ENCODE measurements around the gene MAEA. TPM values are rescaled to one million over a fixed set of nuclear protein-coding genes. Genes with fewer than 3 reads are reported as not detected.

Gene MAEA
- total and polyA plus RNA-seq, 2 of the 8 experiments (the other 6 are each of a cell fraction or from before 2014, with no cell fraction given) = 75.8 to 133 TPM

DNA sequence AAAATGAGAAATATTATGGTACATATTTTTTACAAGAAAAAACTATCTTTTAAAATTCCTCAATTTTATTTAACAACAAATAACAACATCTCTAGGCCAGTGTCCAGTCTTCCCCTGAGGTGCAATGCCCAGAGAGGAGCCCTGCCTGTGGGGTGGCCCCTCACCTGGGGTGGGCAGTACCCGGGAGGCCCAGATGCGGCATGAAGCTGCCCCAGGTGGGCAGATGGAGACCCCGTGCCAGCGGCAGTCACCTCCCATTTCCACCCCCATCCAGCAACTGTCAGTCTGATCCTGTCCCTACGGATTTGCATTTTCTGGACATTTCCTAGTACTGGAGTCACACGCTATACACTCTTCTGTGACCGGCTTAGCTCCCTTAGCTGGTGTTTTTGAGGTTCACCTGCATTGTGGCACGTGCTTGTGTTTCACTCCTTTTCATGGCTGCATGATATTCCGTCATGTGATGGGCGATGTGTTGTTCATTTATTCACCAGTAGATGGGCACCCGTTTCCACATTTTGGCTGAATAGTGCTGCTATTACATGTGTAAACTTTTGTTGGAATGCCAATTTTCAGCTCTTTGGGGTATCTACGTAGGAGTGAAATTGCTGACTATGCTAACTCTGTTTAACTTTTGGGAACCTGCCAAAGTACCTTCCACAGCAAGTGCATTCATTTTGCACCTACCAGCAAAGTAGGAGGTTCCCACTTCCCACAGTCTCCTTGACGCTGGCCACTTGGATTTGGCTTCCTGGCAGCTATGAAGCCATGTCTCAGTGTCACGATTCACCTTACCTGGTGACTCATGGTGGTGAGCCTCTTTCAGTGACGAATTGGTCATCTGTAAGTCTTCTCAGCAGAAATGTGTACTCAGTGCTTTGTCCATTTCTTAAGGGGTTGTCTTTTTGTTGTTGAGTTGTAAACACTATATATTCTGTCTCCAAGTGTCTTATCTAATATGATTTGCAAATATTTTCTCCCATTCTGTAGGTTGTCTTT is 11.7 kb upstream of the MAEA start:
- peaks cover 7% of the 10 kb centered on the region; the same call in 1 of the 2 replicates for H3K23me2 ChIP-seq (ENCODE audit: low read depth, low read length)
- no peak overlapping the region for H3K27ac ChIP-seq (ENCODE audit: low read depth, low read length)
- no peaks in the 10 kb centered on the region for H3K27me3 ChIP-seq (replicated peaks in 1 of 4; ENCODE audit: control insufficient read depth in 3 of 4, extremely low read depth in 1 of 4, insufficient read depth in 3 of 4, low read length in 3 of 4)
- H3K4me2 ChIP-seq (ENCODE audit: insufficient read depth in 1 of 2, low read depth in 2 of 2, low read length in 2 of 2) = no peak overlapping the region
- H2BK120ac ChIP-seq (replicated peaks; ENCODE audit: low read depth, low read length) = no peak overlapping the region
- H2BK20ac ChIP-seq (ENCODE audit: low read length) = no peak overlapping the region
- no peak overlapping the region for H3K14ac ChIP-seq (ENCODE audit: insufficient read length)
- TF ChIP-seq, protein P1, sequence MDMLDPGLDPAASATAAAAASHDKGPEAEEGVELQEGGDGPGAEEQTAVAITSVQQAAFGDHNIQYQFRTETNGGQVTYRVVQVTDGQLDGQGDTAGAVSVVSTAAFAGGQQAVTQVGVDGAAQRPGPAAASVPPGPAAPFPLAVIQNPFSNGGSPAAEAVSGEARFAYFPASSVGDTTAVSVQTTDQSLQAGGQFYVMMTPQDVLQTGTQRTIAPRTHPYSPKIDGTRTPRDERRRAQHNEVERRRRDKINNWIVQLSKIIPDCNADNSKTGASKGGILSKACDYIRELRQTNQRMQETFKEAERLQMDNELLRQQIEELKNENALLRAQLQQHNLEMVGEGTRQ (IDR thresholded peaks at IDR 0.05; ENCODE audit: low read length) = no peak
- TF ChIP-seq, protein P2, sequence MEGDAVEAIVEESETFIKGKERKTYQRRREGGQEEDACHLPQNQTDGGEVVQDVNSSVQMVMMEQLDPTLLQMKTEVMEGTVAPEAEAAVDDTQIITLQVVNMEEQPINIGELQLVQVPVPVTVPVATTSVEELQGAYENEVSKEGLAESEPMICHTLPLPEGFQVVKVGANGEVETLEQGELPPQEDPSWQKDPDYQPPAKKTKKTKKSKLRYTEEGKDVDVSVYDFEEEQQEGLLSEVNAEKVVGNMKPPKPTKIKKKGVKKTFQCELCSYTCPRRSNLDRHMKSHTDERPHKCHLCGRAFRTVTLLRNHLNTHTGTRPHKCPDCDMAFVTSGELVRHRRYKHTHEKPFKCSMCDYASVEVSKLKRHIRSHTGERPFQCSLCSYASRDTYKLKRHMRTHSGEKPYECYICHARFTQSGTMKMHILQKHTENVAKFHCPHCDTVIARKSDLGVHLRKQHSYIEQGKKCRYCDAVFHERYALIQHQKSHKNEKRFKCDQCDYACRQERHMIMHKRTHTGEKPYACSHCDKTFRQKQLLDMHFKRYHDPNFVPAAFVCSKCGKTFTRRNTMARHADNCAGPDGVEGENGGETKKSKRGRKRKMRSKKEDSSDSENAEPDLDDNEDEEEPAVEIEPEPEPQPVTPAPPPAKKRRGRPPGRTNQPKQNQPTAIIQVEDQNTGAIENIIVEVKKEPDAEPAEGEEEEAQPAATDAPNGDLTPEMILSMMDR (IDR thresholded peaks at IDR 0.05; ENCODE audit: control extremely low read depth in 1 of 3, insufficient read depth in 1 of 3, low read depth in 1 of 3, low read length in 3 of 3) = peak in 1 of 3 experiments; percentile 24; a peak in 1 of 4 replicates
- TF ChIP-seq SAP30 (IDR thresholded peaks at IDR 0.05; ENCODE audit: insufficient read depth, insufficient replicate concordance, low read length) = no peak
- peaks cover 8 to 9% of the 10 kb centered on the region in 2 experiments; a peak in 3 of 4 replicates for H3K9me3 ChIP-seq (ENCODE audit: insufficient read depth in 2 of 2, low read depth in 1 of 2, low read length in 1 of 2)
- WGBS, 2 experiments (ENCODE audit: extremely low coverage in 1 of 2, insufficient coverage in 1 of 2, insufficient read length in 1 of 2, insufficient replicate concordance in 2 of 2, low coverage in 1 of 2, low lambda C conversion rate in 2 of 2, missing lambda C conversion rate in 1 of 2) = 82% methylated on average over 15 of the region's 15 CpGs; no CpG with 5 or more reads in 1 of the 2 experiments
- H4K91ac ChIP-seq (replicated peaks; ENCODE audit: insufficient read length, low read length) = no peak overlapping the region
- H3K4ac ChIP-seq (replicated peaks; ENCODE audit: insufficient read length, low read depth, low read length) = no peak overlapping the region
- H3K79me1 ChIP-seq (ENCODE audit: low read depth, low read length) = no peaks in the 10 kb centered on the region
- no peak overlapping the region for H4K5ac ChIP-seq (ENCODE audit: insufficient read length, low read depth, low read length)
- ChIA-PET CTCF (ENCODE audit: partially characterized antibody) (interaction anchor here (0.9 to 3.8 kb wide), 4 partner anchors 10 to 83 kb away, joined by 3 to 16 read pairs (median 3); no protein-coding TSS in a partner anchor), POLR2A (ENCODE audit: partially characterized antibody) (no interaction called here)
- H2BK5ac ChIP-seq (ENCODE audit: low read depth, low read length) = no peak overlapping the region
- DNase-seq (ENCODE audit: low read depth in 1 of 2, low spot score in 2 of 2) = no peak
- H4K8ac ChIP-seq (ENCODE audit: extremely low read depth, insufficient read depth, low read length) = no peak overlapping the region
- H3K79me2 ChIP-seq (ENCODE audit: control insufficient read depth in 1 of 2, insufficient read depth in 2 of 2, low read length in 2 of 2) = no peaks in the 10 kb centered on the region
- no peak overlapping the region for H2BK15ac ChIP-seq (ENCODE audit: low read length)
- no peak overlapping the region for H2AK5ac ChIP-seq (ENCODE audit: low read depth, low read length)
- H3K18ac ChIP-seq (ENCODE audit: extremely low read depth, low read length) = no peak overlapping the region
- H4K20me1 ChIP-seq (replicated peaks in 1 of 2; ENCODE audit: control insufficient read depth in 1 of 2, insufficient read depth in 2 of 2, low read length in 2 of 2) = no peaks in the 10 kb centered on the region
- no peak overlapping the region for H3K56ac ChIP-seq (replicated peaks; ENCODE audit: insufficient read length, low read depth, low read length)
- no peaks in the 10 kb centered on the region for H3K36me3 ChIP-seq (ENCODE audit: control insufficient read depth in 2 of 4, insufficient read depth in 4 of 4, low read length in 3 of 4)
- H3K23ac ChIP-seq (ENCODE audit: insufficient read length) = no peak overlapping the region
- no peaks in the 10 kb centered on the region for H3K4me1 ChIP-seq (replicated peaks in 1 of 4; ENCODE audit: control insufficient read depth in 3 of 4, insufficient read depth in 4 of 4, low read length in 3 of 4)
- no peak for FAIRE-seq
- H2BK12ac ChIP-seq (ENCODE audit: low read depth, low read length) = no peak overlapping the region
- no peak overlapping the region for H3K4me3 ChIP-seq (ENCODE audit: extremely low read depth in 1 of 4, insufficient read depth in 2 of 4, low read depth in 3 of 4, low read length in 4 of 4)
- no peak overlapping the region for H3K9ac ChIP-seq (replicated peaks in 1 of 4; ENCODE audit: extremely low read depth in 1 of 4, low read depth in 3 of 4, low read length in 3 of 4)
- no peak overlapping the region for H2AFZ ChIP-seq (ENCODE audit: low read length)

All from H1 (cell line).